GM12874 (cell line): ENCODE measurements around the gene MAP2K6.

ENCODE experiments used
- TF ChIP-seq, protein P1 (sequence below): IDR thresholded peaks from 2 replicates; pipeline ENCODE4 v1.5.1; 2011; ENCODE audit warnings: low read depth, mild to moderate bottlenecking, control low read depth, low read length, moderate library complexity; ENCODE audit not compliant: insufficient read depth

The MAP2K6 gene

GRCh38 chr17:69512946-69513345, 98.4 kb downstream of the MAP2K6 start:
- TF ChIP-seq, protein P1, sequence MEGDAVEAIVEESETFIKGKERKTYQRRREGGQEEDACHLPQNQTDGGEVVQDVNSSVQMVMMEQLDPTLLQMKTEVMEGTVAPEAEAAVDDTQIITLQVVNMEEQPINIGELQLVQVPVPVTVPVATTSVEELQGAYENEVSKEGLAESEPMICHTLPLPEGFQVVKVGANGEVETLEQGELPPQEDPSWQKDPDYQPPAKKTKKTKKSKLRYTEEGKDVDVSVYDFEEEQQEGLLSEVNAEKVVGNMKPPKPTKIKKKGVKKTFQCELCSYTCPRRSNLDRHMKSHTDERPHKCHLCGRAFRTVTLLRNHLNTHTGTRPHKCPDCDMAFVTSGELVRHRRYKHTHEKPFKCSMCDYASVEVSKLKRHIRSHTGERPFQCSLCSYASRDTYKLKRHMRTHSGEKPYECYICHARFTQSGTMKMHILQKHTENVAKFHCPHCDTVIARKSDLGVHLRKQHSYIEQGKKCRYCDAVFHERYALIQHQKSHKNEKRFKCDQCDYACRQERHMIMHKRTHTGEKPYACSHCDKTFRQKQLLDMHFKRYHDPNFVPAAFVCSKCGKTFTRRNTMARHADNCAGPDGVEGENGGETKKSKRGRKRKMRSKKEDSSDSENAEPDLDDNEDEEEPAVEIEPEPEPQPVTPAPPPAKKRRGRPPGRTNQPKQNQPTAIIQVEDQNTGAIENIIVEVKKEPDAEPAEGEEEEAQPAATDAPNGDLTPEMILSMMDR, result no peak

DNA sequence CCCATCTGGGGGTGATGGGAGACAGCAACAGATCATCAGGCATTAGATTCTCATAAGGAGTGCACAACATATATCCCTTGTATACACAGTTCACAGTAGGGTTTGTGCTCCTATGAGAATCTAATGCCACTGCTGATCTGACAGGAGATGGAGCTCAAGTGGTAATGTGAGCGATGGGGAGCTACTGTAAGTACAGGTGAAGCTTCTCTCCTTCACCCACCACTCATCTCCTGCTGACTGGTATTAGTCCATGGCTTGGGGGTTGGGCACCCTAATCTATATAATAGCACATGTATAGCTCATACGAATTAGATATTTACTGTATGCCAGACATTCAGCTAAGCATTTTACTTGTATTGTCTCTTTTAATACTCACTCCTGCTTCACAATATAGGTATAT, 101.7 kb downstream of the MAP2K6 start:
- TF ChIP-seq, protein P1, result no peak

- TF ChIP-seq, protein P1, result no peak
Observed at GRCh38 chr17:69516911-69517310, 102.4 kb downstream of the MAP2K6 start.

- TF ChIP-seq, protein P1, result no peak
Observed at GRCh38 chr17:69518951-69519350, 104.5 kb downstream of the MAP2K6 start.

DNA sequence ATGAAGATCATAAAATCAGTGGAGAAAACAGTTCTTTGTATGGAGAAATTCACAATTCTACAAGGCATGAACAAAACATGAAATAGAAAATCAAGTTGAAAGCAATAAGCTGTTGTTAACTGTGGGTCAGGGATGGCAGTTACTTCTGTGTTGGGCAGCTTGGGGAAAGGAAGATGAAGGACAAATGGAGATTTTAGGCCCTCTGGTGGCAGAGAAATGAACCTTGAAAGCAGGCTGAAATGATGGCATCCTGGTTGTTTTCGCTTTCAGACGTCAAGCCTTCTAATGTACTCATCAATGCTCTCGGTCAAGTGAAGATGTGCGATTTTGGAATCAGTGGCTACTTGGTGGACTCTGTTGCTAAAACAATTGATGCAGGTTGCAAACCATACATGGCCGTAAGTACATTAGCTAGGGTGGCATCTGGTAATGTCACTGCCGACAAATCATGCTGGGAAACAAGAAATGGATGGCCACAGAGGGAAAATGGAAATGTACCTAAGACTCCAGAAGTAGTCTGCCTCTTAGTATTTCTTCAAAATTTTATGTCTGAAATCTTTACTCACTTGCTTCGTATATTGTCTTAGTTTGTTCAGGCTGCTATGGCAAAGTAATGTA, 108.9 kb downstream of the MAP2K6 start:
- TF ChIP-seq, protein P1, result peak; percentile 76

- TF ChIP-seq, protein P1, result no peak
Observed at GRCh38 chr17:69524854-69525253, 110.4 kb downstream of the MAP2K6 start.

DNA sequence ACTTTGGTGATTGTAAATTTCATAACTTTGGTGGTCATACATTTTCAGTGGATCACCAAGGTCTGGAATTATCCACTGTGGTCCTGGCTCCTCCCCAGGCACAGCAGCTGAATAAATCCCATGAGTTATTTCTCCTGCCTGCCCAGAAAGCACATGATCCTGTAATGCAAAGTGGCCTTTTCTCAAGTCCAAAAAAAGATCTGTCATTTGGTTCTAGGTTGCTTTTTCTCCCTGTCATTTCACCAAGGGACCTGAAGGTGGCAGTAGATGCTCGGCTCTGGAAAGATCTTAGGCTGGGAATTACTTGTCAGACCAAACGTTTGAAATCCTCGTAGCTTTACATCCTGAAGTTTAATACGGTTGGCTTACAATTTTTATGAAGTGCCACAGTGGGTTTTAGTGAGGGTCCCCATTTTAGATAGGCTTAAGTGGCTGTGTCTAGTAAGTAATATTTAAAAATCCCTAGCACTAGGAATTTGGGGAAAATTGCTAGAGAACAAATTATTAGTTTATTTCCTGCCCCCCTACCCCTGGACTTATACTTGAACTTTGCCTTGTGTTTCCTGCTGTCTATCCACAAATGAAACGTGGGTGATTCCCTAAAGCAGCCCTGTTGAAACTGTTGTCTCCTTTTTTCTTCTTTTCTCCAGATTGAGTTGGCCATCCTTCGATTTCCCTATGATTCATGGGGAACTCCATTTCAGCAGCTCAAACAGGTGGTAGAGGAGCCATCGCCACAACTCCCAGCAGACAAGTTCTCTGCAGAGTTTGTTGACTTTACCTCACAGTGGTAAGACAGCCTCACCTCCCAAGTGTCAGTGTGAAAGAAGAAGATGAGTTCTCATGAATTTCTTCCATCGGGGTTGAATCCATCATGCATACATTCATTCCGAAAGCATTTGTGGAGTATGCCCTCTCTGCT, 111.7 kb downstream of the MAP2K6 start:
- TF ChIP-seq, protein P1, result peak; percentile 82
